ENCODE measurements around the gene PTPRD. TPM values are rescaled to one million over a fixed set of nuclear protein-coding genes. Genes with fewer than 3 reads are reported as not detected.

PTPRD gene
- total RNA-seq, 1 experiment from 2014 or later: 32.5 TPM

GRCh38 chr9:9387511-9388115 is 1225.2 kb downstream of the PTPRD start:
- Mint-ChIP-seq H3K27me3 (ENCODE audit: low read depth) (no peaks in the 10 kb centered on the region), H3K27ac (no peak overlapping the region; a peak in 1 of 7 replicates), H3K4me3 (no peak overlapping the region), H3K36me3 (ENCODE audit: insufficient read depth in 1 of 3, low read depth in 3 of 3) (no peaks in the 10 kb centered on the region), H3K4me1 (peaks cover 9 to 12% of the 10 kb centered on the region in 2 experiments), H3K9me3 (no peaks in the 10 kb centered on the region)
- H2BK15ac ChIP-seq (ENCODE audit: low read depth, low read length): no peak overlapping the region
- H4K5ac ChIP-seq (ENCODE audit: insufficient read length, low read depth, low read length): no peak overlapping the region
- H3K79me2 ChIP-seq (ENCODE audit: insufficient read depth, low read length): no peaks in the 10 kb centered on the region
- no peak overlapping the region for H3K4me2 ChIP-seq (ENCODE audit: insufficient read depth, insufficient read length, low read length)
- H4K91ac ChIP-seq (ENCODE audit: insufficient read length, low read depth, low read length): no peak overlapping the region
- H3K27me3 ChIP-seq (ENCODE audit: insufficient read depth, low read length): no peaks in the 10 kb centered on the region
- no peak overlapping the region for H3K27ac ChIP-seq (ENCODE audit: insufficient read length, low read depth, low read length)
- H3K4me1 ChIP-seq (ENCODE audit: insufficient read depth, low read length): no peaks in the 10 kb centered on the region
- H3K79me1 ChIP-seq (ENCODE audit: insufficient read depth, low read depth, low read length, poor library complexity, severe bottlenecking): no peaks in the 10 kb centered on the region
- H3K14ac ChIP-seq (ENCODE audit: insufficient read depth, low read length): no peak overlapping the region
- peak; percentile 60 for TF ChIP-seq CTCF (conservative IDR thresholded peaks at IDR 0.05)
- H4K20me1 ChIP-seq (ENCODE audit: control insufficient read depth, insufficient read depth, insufficient read length): no peaks in the 10 kb centered on the region
- no peak overlapping the region for H3T11ph ChIP-seq (ENCODE audit: low read length)
- no peak overlapping the region for H3K9ac ChIP-seq (ENCODE audit: extremely low read depth, insufficient read length, low read length)
- no peak overlapping the region for H3K18ac ChIP-seq (ENCODE audit: insufficient read length, low read depth, low read length)
- DNase-seq: no peak
- no peak overlapping the region for H2BK20ac ChIP-seq (ENCODE audit: low read depth, low read length, poor library complexity, severe bottlenecking)
- no peak overlapping the region for H4K8ac ChIP-seq (replicated peaks; ENCODE audit: insufficient read length, low read depth, low read length)
- H2BK12ac ChIP-seq (ENCODE audit: insufficient read length, low read depth, low read length): no peak overlapping the region
- H2BK120ac ChIP-seq (ENCODE audit: low read depth, low read length, poor library complexity, severe bottlenecking): no peak overlapping the region
- H3K9me3 ChIP-seq (ENCODE audit: control insufficient read depth, low read depth, low read length): no peaks in the 10 kb centered on the region
- no CpG with 5 or more reads among the region's 3 CpGs for WGBS (ENCODE audit: extremely low coverage, insufficient read length, low lambda C conversion rate)
- H2BK5ac ChIP-seq (ENCODE audit: insufficient read length, low read length): no peak overlapping the region
- H3K4ac ChIP-seq (ENCODE audit: low read depth, low read length): no peak overlapping the region
- H2AK5ac ChIP-seq (ENCODE audit: insufficient read length, low read length): no peak overlapping the region
- no peak overlapping the region for H3K56ac ChIP-seq (ENCODE audit: insufficient read length, low read depth, low read length)
- H3K23ac ChIP-seq (ENCODE audit: insufficient read length, low read depth, low read length): no peak overlapping the region
- no peaks in the 10 kb centered on the region for H3K23me2 ChIP-seq (ENCODE audit: insufficient read length, low read depth, low read length, poor library complexity, severe bottlenecking)
- no peak overlapping the region for H2AFZ ChIP-seq (ENCODE audit: low read length)

Measured in H9 (cell line).